ENCODE measurements around the gene NDRG3. TPM values are rescaled to one million over a fixed set of nuclear protein-coding genes. Genes with fewer than 3 reads are reported as not detected.

The NDRG3 gene
- total RNA-seq, 1 experiment from 2014 or later: 23.6 TPM

- H3K4ac ChIP-seq (ENCODE audit: low read depth, low read length): no peak overlapping the region
- no peaks in the 10 kb centered on the region for H3K9me3 ChIP-seq (ENCODE audit: control insufficient read depth, low read depth, low read length)
- H3K27ac ChIP-seq (ENCODE audit: insufficient read length, low read depth, low read length): no peak overlapping the region
- H2BK20ac ChIP-seq (ENCODE audit: low read depth, low read length, poor library complexity, severe bottlenecking): no peak overlapping the region
- H3K18ac ChIP-seq (ENCODE audit: insufficient read length, low read depth, low read length): no peak overlapping the region
- H2AFZ ChIP-seq (ENCODE audit: low read length): no peak overlapping the region
- H4K8ac ChIP-seq (replicated peaks; ENCODE audit: insufficient read length, low read depth, low read length): no peak overlapping the region
- H2AK5ac ChIP-seq (ENCODE audit: insufficient read length, low read length): no peak overlapping the region
- no peaks in the 10 kb centered on the region for H3K27me3 Mint-ChIP-seq (ENCODE audit: low read depth)
- H3K4me2 ChIP-seq (ENCODE audit: insufficient read depth, insufficient read length, low read length): no peak overlapping the region
- H2BK12ac ChIP-seq (ENCODE audit: insufficient read length, low read depth, low read length): no peak overlapping the region
- H3K23me2 ChIP-seq (ENCODE audit: insufficient read length, low read depth, low read length, poor library complexity, severe bottlenecking): no peaks in the 10 kb centered on the region
- peak overlapping the region in 1 of 3 experiments; percentile 10; a peak in 1 of 7 replicates for H3K27ac Mint-ChIP-seq
- no peak overlapping the region for H2BK15ac ChIP-seq (ENCODE audit: low read depth, low read length)
- no peak overlapping the region for H3K14ac ChIP-seq (ENCODE audit: insufficient read depth, low read length)
- no peaks in the 10 kb centered on the region for H3K79me1 ChIP-seq (ENCODE audit: insufficient read depth, low read depth, low read length, poor library complexity, severe bottlenecking)
- no peak overlapping the region for H3K9ac ChIP-seq (ENCODE audit: extremely low read depth, insufficient read length, low read length)
- peaks cover 0 to 8% of the 10 kb centered on the region in 2 experiments; a peak in 2 of 4 replicates for H3K4me1 Mint-ChIP-seq
- H3K4me3 Mint-ChIP-seq: no peak overlapping the region
- no peaks in the 10 kb centered on the region for H4K20me1 ChIP-seq (ENCODE audit: control insufficient read depth, insufficient read depth, insufficient read length)
- H3K23ac ChIP-seq (ENCODE audit: insufficient read length, low read depth, low read length): no peak overlapping the region
- H3K9me3 Mint-ChIP-seq: no peaks in the 10 kb centered on the region
- H4K5ac ChIP-seq (ENCODE audit: insufficient read length, low read depth, low read length): no peak overlapping the region
- no peaks in the 10 kb centered on the region for H3K4me1 ChIP-seq (ENCODE audit: insufficient read depth, low read length)
- no peak overlapping the region for H2BK5ac ChIP-seq (ENCODE audit: insufficient read length, low read length)
- H4K91ac ChIP-seq (ENCODE audit: insufficient read length, low read depth, low read length): no peak overlapping the region
- no CpG with 5 or more reads among the region's 5 CpGs for WGBS (ENCODE audit: extremely low coverage, insufficient read length, low lambda C conversion rate)
- H3K56ac ChIP-seq (ENCODE audit: insufficient read length, low read depth, low read length): no peak overlapping the region
- peaks cover 9 to 55% (median 55%) of the 10 kb centered on the region in 3 experiments for H3K36me3 Mint-ChIP-seq (ENCODE audit: insufficient read depth in 1 of 3, low read depth in 3 of 3)
- H3K27me3 ChIP-seq (ENCODE audit: insufficient read depth, low read length): no peaks in the 10 kb centered on the region
- H3K79me2 ChIP-seq (ENCODE audit: insufficient read depth, low read length): no peaks in the 10 kb centered on the region
- TF ChIP-seq CTCF (conservative IDR thresholded peaks at IDR 0.05): no peak
- DNase-seq: no peak
- no peak overlapping the region for H3T11ph ChIP-seq (ENCODE audit: low read length)
- H2BK120ac ChIP-seq (ENCODE audit: low read depth, low read length, poor library complexity, severe bottlenecking): no peak overlapping the region
Measured at GRCh38 chr20:36791862-36792261, 46.0 kb upstream of the NDRG3 start.
